H1 (cell line): Measurements from ENCODE around the gene FOXP2. TPM values are rescaled to one million over a fixed set of nuclear protein-coding genes. Genes with fewer than 3 reads are reported as not detected.

Experiments
- CHD1 ChIP-seq: IDR thresholded peaks from 2 replicates; pipeline ENCODE4 v1.6.1; 2012; ENCODE audit warnings: low read depth, low read length, improper control_type of control experiment
- CHD7 ChIP-seq: fragments of 300-600 bp; sonication (generic); IDR thresholded peaks from 2 replicates; pipeline ENCODE4 v1.7.1; 2012; ENCODE audit warnings: low read length, moderate library complexity, mild to moderate bottlenecking, inconsistent platforms; ENCODE audit not compliant: insufficient replicate concordance
- EGR1 ChIP-seq: IDR thresholded peaks from 2 replicates; pipeline ENCODE4 v1.6.1; 2011; ENCODE audit warnings: low read depth, low read length, borderline replicate concordance
- NANOG ChIP-seq: IDR thresholded peaks from 2 replicates; pipeline ENCODE4 v1.6.1; 2011; ENCODE audit warnings: low read length, low read depth, mild to moderate bottlenecking, inconsistent platforms; ENCODE audit not compliant: insufficient read depth, poor library complexity, severe bottlenecking
- POLR2AphosphoS5 ChIP-seq: IDR thresholded peaks from 2 replicates; pipeline ENCODE4 v1.6.1; 2011; ENCODE audit warnings: low read depth, low read length
- RFX5 ChIP-seq: IDR thresholded peaks from 2 replicates; pipeline ENCODE4 v1.6.1; 2011; ENCODE audit warnings: low read depth, low read length, improper control_type of control experiment, borderline replicate concordance
- polyA plus RNA-seq, 7 experiments: library from polyadenylated mRNA; depleted of rRNA in 3 of 7; stranded (reverse) in 5 of 7; unstranded in 2 of 7; fragments of >200 nt in 5 of 7; fragments of 200-250 nt in 2 of 7; gene quantifications; 1 replicate in 5 of 7; 2 replicates in 1 of 7; 4 replicates in 1 of 7; pipeline versions ENCODE4 v1.2.1 to v1.2.3, GENCODE V29; 2011 to 2013; ENCODE audit warnings: missing spikeins in 2 of 7, mixed read lengths in 2 of 7
- total RNA-seq: library from RNA; stranded (reverse); fragmentation: NEBNext Ultra II Directional; extraction: Animal tissue kit (Norgen Biotek cat#: 25700); gene quantifications from 2 replicates; pipeline ENCODE4 v1.2.1, GENCODE V29; 2021

Gene FOXP2
- total and polyA plus RNA-seq, 2 of the 8 experiments (the other 6 are each of a cell fraction or from before 2014, with no cell fraction given): 0.09 to 0.43 TPM

- TF ChIP-seq CHD7 (no peak), EGR1 (no peak), NANOG (no peak), POLR2AphosphoS5 (no peak), RFX5 (no peak), CHD1 (no peak)
Observed at GRCh38 chr7:114720725-114721124, 306.1 kb downstream of the FOXP2 start (continued).
